ENCODE results near the gene PLS1.

- TF ChIP-seq POLR2A (IDR thresholded peaks at IDR 0.05; ENCODE audit: extremely low read depth, insufficient read length) (no peak), MAX (IDR thresholded peaks at IDR 0.05; ENCODE audit: low read depth, low read length) (no peak), MYC (IDR thresholded peaks at IDR 0.05; ENCODE audit: low read depth, low read length) (no peak)
- TF ChIP-seq, protein P1, sequence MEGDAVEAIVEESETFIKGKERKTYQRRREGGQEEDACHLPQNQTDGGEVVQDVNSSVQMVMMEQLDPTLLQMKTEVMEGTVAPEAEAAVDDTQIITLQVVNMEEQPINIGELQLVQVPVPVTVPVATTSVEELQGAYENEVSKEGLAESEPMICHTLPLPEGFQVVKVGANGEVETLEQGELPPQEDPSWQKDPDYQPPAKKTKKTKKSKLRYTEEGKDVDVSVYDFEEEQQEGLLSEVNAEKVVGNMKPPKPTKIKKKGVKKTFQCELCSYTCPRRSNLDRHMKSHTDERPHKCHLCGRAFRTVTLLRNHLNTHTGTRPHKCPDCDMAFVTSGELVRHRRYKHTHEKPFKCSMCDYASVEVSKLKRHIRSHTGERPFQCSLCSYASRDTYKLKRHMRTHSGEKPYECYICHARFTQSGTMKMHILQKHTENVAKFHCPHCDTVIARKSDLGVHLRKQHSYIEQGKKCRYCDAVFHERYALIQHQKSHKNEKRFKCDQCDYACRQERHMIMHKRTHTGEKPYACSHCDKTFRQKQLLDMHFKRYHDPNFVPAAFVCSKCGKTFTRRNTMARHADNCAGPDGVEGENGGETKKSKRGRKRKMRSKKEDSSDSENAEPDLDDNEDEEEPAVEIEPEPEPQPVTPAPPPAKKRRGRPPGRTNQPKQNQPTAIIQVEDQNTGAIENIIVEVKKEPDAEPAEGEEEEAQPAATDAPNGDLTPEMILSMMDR (IDR thresholded peaks at IDR 0.05; ENCODE audit: low read depth, low read length), result no peak
Observed at GRCh38 chr3:142553741-142554140, 42.5 kb upstream of the PLS1 start.
